AG10803 (cell line): ENCODE data around the gene MMP14.

Source experiments
- DNase-seq: peaks from one replicate; pipeline ENCODE4 v3.0.0; 2010; ENCODE audit warnings: low read depth
- H3K4me3 ChIP-seq: 2 replicates; pipeline ENCODE4 v1.5.1; 2011; ENCODE audit warnings: mild to moderate bottlenecking, low read length, control low read depth
- CTCF ChIP-seq: conservative IDR thresholded peaks from 2 replicates; pipeline ENCODE4 v1.5.1; 2011; ENCODE audit warnings: mild to moderate bottlenecking, low read length, control low read depth, inconsistent platforms

Gene MMP14

DNA sequence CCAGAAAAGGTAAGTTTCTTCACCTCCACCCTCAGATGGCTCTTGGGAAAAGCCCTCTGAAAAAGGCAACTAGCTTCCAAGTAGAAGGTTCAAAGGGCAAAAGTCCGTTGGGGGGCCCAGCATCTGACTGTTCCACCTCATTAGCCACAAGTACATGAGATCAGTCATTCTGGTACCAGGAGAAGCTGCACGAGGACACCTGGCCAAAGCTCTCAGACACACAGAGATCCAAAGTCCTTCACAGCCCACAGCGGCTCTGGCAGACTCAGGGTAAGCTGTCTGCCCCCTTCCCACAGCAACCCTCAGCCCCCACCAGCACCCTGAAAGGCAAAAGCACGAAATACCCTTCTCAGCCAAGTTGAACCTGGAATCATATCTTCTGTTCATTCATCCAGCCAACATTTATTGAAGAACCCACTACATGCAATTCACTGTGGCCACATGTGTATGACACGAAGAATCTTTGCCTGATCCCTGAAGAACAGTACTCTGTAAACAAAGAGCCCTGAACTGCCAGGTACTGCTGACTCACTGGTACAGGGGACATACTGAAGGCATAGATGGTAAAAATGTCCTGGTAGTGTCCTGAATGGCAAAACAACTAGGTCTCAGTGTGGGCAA is 40.2 kb upstream of the MMP14 start:
- no peak overlapping the region for H3K4me3 ChIP-seq
- DNase-seq, result no peak
- TF ChIP-seq CTCF, result no peak

DNA sequence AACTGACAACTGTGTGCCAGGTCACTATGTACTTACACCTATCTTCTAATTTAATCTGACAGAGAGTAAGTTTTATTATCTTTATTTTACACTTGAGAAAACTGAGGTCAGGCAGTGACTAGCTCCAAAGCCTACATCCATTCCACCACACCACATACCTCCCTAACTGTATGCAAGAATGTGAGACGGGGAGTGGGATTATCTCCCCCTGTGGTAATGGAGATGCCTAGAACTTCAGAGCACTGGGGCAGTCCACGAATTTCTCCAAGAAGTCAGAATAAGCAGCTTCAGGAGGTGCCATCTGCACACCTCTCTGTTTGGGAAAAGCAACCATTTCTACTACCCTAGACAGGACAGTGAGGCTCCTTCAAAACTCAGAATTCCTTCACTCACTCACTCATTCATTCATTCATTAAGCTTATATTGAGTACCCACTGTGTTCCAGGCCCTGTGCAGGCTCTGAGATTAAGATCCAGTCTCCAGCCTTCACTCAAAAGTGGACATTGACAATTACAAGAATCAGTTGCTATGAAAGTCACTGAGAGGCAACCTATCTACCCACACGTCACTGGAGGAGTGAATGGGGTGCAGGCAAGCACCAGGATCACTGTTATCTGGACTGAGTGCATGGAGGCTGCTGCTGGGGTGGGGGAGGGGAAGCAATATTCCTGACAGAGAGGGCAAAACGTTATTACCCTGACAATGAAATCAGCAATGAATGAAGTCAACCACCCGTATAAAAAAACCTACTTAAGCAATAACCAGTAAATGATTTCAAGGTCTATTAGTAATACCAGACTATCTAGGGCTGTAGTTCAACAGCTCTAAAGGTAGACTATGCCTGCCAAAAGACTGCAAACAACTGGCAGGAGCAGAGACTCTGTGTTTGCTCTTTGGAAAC is 39.1 kb upstream of the MMP14 start:
- TF ChIP-seq CTCF, result no peak
- no peak for DNase-seq
- H3K4me3 ChIP-seq, result no peak overlapping the region

DNA sequence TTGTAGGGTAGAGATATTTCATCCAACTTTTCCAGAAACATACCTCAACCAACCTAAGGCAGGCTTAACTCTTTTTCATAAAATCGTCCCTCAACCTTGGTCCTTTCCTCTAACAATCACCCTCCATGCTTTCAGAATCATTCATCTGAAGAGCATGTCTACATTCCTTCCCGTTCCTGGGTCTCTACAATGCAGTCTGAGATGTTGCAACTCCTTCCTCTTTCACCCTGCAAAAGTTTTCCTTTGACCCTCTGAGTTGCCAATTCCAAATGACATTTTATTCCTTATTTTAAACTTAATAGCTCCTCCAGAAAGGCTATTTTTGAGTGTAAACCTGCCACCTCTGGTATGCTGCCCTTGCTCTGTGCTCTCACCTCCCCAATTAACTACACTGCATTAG is 37.9 kb upstream of the MMP14 start:
- no peak for TF ChIP-seq CTCF
- DNase-seq, result no peak
- H3K4me3 ChIP-seq, result no peak overlapping the region

GRCh38 chr14:22800346-22800745 is 36.0 kb upstream of the MMP14 start:
- no peak for TF ChIP-seq CTCF
- DNase-seq, result no peak
- H3K4me3 ChIP-seq, result no peak overlapping the region

DNA sequence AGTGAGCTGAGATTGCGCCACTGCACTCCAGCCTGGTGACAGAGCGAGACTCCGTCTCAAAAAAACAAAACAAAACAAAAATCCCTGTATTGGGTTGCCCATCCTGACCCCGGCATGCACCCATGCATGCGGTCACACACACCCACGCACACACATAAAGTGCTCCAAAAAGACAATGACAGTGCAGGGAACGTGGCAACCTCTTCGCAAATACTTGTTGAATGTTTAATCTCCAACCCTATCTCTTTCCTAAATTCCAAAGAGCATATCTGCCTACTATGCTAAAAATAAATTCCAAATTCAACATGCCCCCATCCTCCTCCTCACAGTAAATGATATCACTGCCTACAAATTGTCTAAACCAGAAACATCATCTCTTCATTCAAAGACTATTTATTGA is 34.7 kb upstream of the MMP14 start:
- TF ChIP-seq CTCF, result no peak
- no peak overlapping the region for H3K4me3 ChIP-seq
- DNase-seq, result no peak

- H3K4me3 ChIP-seq, result no peak overlapping the region
- DNase-seq, result no peak
- TF ChIP-seq CTCF, result no peak
These were observed 33.3 kb upstream of the MMP14 start for GRCh38 chr14:22802860-22803686.
